ENCODE data around the gene C6orf52.
A peak's percentile ranks its signal among the peaks of the same experiment; 100 is the strongest.

Gene C6orf52

GRCh38 chr6:10644225-10644624 lies 50.2 kb downstream of the C6orf52 start:
- no peak for DNase-seq (ENCODE audit: low read depth)

DNA sequence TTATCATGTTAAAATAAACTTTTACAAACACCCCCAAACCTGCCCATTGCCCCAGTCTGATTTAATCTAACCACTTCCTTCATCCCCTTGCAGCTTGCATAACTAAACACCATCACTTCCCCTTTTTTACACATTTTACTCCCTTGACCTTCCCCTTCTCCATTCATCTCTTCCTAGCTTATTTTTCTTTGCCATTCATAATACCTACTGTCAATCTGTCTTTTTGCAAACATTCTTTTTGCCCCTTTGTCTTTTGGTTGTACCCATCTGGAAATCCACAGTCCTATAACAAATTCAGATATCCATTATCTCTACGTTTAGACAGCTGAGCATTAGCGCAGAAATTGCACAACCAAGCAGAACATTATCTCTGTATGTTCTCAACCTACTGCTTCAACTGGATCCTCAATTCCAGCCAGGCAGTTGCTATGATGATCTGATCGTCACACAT lies 51.2 kb downstream of the C6orf52 start:
- no peak for DNase-seq (ENCODE audit: low read depth)

DNA sequence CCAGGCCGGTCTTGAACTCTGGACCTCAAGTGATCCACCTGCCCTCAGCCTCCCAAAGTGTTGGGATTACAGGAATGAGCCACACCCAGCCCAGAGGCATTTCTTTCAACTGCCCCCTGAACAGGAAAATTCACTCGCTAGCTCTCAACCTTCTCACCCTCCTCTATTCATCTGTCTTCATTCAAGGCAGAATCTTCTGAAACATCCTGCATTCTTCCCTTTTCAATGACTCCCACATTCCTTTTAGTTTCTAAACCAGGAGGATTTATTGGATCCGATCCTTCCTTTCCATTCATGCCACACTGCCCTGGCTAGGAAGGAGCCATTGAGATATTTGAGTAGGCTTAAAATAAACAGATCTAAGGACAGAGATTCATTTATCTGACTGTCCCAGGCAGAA lies 52.9 kb downstream of the C6orf52 start:
- no peak for DNase-seq (ENCODE audit: low read depth)

GRCh38 chr6:10640412-10640811 lies 54.0 kb downstream of the C6orf52 start:
- DNase-seq (ENCODE audit: low read depth) = no peak

DNA sequence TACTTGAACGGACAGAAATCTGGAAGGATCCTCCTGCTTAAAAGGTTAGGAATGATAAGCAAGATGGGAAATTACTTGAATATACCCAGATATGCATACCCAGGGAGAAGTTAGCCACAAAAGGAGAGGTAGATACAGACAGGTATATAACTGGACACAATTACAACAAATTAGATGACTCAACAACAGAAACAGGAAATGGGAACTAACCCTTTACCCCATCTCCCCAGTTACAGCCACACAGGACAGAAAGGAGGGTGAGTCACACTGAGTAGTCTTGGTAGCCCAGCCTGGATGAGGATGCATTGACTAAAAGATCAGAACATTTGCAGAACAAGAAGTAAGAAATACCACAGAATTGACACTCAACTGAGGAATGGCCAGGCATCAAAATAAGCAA lies 61.2 kb downstream of the C6orf52 start:
- peak; percentile 53 for DNase-seq (ENCODE audit: low read depth)

DNA sequence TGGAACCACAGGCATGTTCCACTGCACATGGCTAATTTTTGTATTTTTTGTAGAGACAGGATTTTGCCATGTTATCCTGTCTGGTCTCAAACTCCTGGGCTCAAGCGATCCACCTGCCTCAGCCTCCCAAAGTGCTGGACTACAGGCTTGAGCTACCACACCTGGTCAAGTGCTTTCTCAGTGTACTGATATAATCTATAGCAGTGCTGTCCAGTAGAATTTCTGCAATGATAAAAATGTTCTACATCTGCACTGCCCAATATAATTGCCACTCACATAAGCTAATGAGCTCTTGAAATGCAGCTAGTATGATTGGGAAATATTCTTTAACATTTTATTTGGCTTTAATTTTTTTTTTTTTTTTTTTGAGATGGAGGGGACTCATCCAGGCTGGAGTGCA lies 64.2 kb downstream of the C6orf52 start:
- DNase-seq (ENCODE audit: low read depth) = no peak

GRCh38 chr6:10627800-10628199 lies 66.6 kb downstream of the C6orf52 start:
- DNase-seq (ENCODE audit: low read depth) = no peak

DNA sequence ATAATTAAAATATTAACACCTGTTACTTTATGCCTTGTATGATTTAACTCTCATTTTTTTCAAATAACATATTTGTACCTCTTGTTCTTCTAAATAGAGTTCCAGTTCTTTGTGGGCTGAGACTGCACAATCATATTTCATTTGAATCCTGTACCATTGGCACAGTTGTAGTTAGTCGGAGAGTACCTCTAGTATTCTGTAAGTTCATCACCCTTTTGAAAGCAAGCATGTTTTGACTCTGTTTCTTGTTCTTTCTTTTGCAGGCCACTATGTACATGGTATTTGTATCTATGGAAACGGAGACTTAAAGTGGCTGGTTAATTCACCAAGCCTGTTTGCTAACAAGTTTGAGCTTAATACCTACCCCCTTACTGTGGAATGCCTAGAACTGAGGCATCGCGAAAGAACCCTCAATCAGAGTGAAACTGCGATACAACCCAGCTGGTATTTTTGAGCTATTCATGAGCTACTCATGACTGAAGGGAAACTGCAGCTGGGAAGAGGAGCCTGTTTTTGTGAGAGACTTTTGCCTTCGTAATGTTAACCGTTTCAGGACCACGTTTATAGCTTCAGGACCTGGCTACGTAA lies 68.2 kb downstream of the C6orf52 start:
- no peak for DNase-seq (ENCODE audit: low read depth)

GRCh38 chr6:10624836-10625235 lies 69.6 kb downstream of the C6orf52 start:
- DNase-seq (ENCODE audit: low read depth) = no peak

DNA sequence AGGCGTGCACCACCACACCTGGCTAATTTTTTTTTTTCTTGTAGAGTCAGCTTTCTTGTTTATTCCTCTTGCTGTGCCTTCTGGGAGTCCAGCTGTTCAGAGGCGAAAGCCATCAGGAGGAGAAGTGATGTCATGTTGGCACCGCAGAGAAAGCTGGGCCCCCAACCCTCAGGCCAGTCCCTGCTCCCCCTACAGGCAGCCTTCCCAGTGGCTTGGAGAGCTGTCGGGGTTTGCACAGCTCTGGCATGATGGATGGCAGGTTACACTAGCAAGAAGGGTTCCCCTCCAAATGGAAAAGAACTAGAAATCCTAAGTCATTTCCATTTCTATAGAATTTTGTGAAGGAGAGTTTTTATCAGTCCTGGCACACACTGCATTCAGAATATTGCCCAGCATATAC lies 72.6 kb downstream of the C6orf52 start:
- DNase-seq (ENCODE audit: low read depth) = no peak
